ENCODE measurements around the gene PXN. TPM values are rescaled to one million over a fixed set of nuclear protein-coding genes. Genes with fewer than 3 reads are reported as not detected.

PXN gene
- total RNA-seq, 2 donors from 2014 or later = 93.0 to 105 TPM

DNA sequence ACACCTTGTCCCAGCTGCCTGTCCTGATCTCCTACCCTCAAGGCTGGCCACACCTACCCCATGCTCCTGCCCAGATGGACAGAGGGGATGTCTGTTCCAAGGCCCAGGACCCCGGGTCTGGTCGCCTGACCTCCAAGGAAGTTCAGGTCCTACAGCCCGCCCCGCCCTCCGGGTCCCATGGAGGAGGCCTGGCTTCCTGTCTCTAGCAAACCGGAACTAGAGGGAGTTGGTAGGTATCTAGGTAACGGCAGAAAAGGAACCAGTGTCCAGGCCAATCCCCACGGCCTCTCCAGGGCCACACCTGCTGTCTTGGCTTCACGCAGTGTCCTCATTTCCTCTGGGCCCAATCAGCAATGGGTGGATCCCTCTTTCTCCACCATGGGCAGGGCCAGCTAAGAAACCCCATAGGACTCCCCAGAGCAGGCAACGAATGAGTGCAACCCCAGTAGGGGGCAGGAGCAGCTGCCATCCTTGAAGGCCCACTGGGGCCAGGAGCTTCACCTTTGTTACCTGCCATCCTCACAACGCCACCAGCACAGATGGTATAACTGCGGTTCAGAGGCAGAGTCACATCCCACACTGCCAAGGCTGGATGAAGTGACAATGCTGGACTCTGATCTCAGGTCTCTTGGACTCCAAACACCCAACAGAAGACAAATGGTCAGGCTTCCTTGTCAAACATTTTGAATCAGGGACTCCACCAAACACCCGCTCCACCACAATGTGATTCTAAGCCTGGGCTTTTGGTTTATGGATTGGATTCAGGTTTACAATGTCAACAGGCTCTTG lies 39.5 kb downstream of the PXN start:
- no peak for DNase-seq (ENCODE audit: low spot score)
- ATAC-seq (ENCODE audit: insufficient number of reproducible peaks, low FRiP score, low read depth) = no peak
- TF ChIP-seq, protein P1, sequence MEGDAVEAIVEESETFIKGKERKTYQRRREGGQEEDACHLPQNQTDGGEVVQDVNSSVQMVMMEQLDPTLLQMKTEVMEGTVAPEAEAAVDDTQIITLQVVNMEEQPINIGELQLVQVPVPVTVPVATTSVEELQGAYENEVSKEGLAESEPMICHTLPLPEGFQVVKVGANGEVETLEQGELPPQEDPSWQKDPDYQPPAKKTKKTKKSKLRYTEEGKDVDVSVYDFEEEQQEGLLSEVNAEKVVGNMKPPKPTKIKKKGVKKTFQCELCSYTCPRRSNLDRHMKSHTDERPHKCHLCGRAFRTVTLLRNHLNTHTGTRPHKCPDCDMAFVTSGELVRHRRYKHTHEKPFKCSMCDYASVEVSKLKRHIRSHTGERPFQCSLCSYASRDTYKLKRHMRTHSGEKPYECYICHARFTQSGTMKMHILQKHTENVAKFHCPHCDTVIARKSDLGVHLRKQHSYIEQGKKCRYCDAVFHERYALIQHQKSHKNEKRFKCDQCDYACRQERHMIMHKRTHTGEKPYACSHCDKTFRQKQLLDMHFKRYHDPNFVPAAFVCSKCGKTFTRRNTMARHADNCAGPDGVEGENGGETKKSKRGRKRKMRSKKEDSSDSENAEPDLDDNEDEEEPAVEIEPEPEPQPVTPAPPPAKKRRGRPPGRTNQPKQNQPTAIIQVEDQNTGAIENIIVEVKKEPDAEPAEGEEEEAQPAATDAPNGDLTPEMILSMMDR (IDR thresholded peaks at IDR 0.05) = no peak
- Histone ChIP-seq H3K4me3 (no peak overlapping the region), H3K36me3 (peaks cover 24% of the 10 kb centered on the region), H3K27me3 (replicated peaks; ENCODE audit: insufficient read depth) (no peaks in the 10 kb centered on the region), H3K4me1 (ENCODE audit: control insufficient read depth in 1 of 2, low read depth in 2 of 2) (peaks cover 35 to 55% of the 10 kb centered on the region in 2 donors), H3K9me3 (no peaks in the 10 kb centered on the region), H3K27ac (no peak overlapping the region)

DNA sequence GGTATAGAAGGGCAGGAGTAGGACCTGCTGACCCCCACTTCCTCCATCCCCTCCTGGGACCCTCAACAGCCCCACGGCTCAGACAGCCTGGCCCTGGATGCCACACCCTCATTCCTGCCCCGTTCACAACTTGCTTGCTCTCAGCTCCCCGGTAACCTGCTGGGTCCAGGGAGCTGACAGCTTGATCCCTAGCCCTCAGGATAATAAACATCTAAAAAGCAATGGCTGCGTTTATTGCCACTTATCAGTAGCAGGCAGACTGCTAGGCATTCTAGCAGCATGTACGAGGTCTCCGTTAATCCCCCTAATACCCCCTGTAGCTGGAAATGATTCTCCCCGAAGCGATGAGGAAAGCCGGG lies 40.4 kb downstream of the PXN start:
- Histone ChIP-seq H3K36me3 (peaks cover 31% of the 10 kb centered on the region), H3K4me3 (peak overlapping the region; percentile 32), H3K27ac (no peak overlapping the region), H3K9me3 (no peaks in the 10 kb centered on the region), H3K27me3 (replicated peaks; ENCODE audit: insufficient read depth) (no peaks in the 10 kb centered on the region), H3K4me1 (ENCODE audit: control insufficient read depth in 1 of 2, low read depth in 2 of 2) (peaks cover 26 to 46% of the 10 kb centered on the region in 2 donors)
- TF ChIP-seq, protein P1 (IDR thresholded peaks at IDR 0.05) = no peak
- DNase-seq (ENCODE audit: low spot score) = no peak
- no peak for ATAC-seq (ENCODE audit: insufficient number of reproducible peaks, low FRiP score, low read depth)

DNA sequence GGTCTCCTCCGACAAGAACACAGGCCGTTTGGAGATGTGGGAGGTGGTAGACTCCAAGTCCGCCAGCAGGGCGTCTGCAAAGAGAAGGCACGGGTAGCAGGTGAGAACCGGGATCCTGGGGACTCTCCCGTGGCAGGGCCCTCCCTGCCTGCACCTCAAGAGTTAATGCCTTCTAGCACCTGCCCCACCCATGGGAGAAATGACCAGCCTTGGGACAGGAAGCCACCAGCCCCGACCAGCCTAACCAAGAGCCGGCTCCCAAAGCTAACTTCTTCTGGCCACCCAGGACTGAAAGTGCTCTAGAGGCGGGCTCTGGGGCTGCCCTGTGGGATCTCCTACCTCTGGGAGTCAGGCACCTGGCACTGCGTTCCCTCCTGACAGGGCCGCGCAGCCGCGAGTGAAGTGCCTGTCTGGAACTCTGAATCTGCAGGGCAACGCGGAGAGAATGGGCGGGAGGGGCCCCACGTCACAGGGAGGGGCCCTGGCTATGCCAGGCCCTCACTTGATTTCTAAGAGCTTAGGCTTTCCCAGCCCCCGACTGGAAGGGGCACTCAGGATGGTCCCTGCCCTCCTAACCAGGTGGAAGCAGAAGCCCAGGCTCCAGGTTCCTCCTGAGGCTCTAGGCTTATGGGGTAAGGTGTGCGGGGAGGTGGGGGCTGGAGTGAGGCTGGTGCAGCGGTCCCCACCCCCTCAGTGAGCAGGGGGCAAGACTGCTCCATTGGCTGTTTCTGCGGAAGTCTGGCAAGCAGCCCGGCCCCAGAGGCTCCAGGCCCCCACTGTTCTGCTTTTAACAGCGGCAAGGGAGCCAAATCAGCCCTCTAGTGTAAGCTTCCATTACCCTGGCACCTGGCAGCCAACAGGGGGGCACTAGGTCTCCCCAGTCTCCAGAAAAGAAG lies 41.0 kb downstream of the PXN start:
- Histone ChIP-seq H3K27ac (peak overlapping the region in 1 of 2 donors; percentile 20), H3K4me1 (ENCODE audit: control insufficient read depth in 1 of 2, low read depth in 2 of 2) (peaks cover 20 to 40% of the 10 kb centered on the region in 2 donors), H3K36me3 (peaks cover 34% of the 10 kb centered on the region), H3K4me3 (peak overlapping the region; percentile 32), H3K9me3 (no peaks in the 10 kb centered on the region), H3K27me3 (replicated peaks; ENCODE audit: insufficient read depth) (no peaks in the 10 kb centered on the region)
- TF ChIP-seq, protein P1 (IDR thresholded peaks at IDR 0.05) = no peak
- DNase-seq (ENCODE audit: low spot score) = no peak
- no peak for ATAC-seq (ENCODE audit: insufficient number of reproducible peaks, low FRiP score, low read depth)

DNA sequence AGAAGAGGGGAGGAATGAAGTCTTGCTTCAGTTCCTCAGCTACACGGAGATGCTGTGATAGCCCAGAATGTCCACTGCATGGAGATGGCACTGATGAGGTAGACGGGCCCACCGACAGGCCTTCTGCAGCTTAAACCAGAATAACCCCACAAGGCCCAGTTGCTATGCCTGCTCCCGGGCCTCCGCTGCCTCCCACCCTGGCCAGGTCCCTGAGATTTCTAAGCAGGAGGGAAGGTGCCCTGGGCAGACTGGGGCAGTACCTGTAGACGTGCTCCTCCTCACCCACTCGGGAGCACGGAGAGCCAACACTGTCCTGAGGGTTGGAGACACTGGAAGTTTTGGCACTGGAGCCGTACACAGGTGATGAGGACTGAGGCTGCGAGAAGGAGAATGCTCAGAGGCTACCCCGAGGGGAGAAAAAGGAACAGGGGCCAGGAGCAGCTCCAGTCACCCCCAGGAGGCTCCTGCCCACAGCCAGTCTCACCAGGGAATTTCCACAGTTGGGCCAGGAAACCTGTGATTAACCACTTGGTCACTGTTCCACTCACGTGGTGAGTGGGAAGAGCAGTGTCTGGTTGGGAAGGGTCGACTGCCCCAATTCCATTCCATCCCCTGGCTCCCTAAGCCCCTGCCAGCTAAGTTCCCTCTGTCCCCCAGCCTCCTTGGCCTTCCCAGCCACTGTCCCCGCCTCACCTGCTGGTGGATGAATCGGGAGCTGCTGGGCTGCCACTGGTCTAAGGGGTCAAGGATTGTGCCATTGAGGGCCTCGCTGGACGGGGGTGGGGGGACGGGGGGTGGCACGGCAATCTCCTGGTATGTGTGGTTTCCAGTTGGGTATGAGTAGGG lies 41.8 kb downstream of the PXN start:
- Histone ChIP-seq H3K4me3 (no peak overlapping the region), H3K9me3 (no peaks in the 10 kb centered on the region), H3K27me3 (replicated peaks; ENCODE audit: insufficient read depth) (no peaks in the 10 kb centered on the region), H3K36me3 (peaks cover 43% of the 10 kb centered on the region), H3K27ac (no peak overlapping the region), H3K4me1 (ENCODE audit: control insufficient read depth in 1 of 2, low read depth in 2 of 2) (peaks cover 11 to 31% of the 10 kb centered on the region in 2 donors)
- no peak for DNase-seq (ENCODE audit: low spot score)
- ATAC-seq (ENCODE audit: insufficient number of reproducible peaks, low FRiP score, low read depth) = no peak
- TF ChIP-seq, protein P1 (IDR thresholded peaks at IDR 0.05) = no peak

All from thoracic aorta (tissue), 2 donors.